Gastroesophageal sphincter (tissue), 2 donors: Measurements from ENCODE around the gene DDX10.

ENCODE experiments used
- EP300 ChIP-seq: sonication (generic); formaldehyde crosslinking; IDR thresholded peaks from one replicate; pipeline ENCODE4 v1.6.1; 2017; ENCODE audit warnings: antibody characterized with exemption, mild to moderate bottlenecking
- POLR2A ChIP-seq, 2 donors: fragments of 450-650 bp; IDR thresholded peaks; one replicate each; pipeline ENCODE4 v1.6.1; 2017; ENCODE audit warnings: antibody characterized with exemption in 2 of 2, mild to moderate bottlenecking in 2 of 2, moderate library complexity in 1 of 2

- no peak for TF ChIP-seq POLR2A (IDR thresholded peaks at IDR 0.05)
- no peak for TF ChIP-seq EP300
Measured at GRCh38 chr11:108729227-108729871, 64.5 kb downstream of the DDX10 start.
